LNCaP clone FGC (cell line): Measurements from ENCODE around the gene FAM168A.
"Not testable (repeated sequence)": the region's sequence is repeated elsewhere in the genome, so short reads cannot be mapped to it uniquely, and the experiment has no call there.

Experiments
- DNase-seq: peaks from one replicate; pipeline ENCODE4 v3.0.0-alpha.2; 2011; ENCODE audit warnings: low read depth
- H3K4me3 ChIP-seq: 2 replicates; pipeline ENCODE4 v1.5.1; 2011; ENCODE audit warnings: mild to moderate bottlenecking, low read depth, low read length, control low read depth
- CTCF ChIP-seq: IDR thresholded peaks from 2 replicates; pipeline ENCODE4 v1.5.1; 2012; ENCODE audit warnings: mild to moderate bottlenecking; ENCODE audit not compliant: control insufficient read depth, insufficient read depth; ENCODE audit errors: extremely low read depth

FAM168A gene

GRCh38 chr11:73454987-73455386 is 142.9 kb downstream of the FAM168A start:
- DNase-seq, result no peak
- no peak for TF ChIP-seq CTCF
- H3K4me3 ChIP-seq, result no peak overlapping the region

- TF ChIP-seq CTCF, result no peak
- DNase-seq, result no peak
Measured at GRCh38 chr11:73453562-73453961, 144.3 kb downstream of the FAM168A start.

GRCh38 chr11:73452726-73453125 is 145.2 kb downstream of the FAM168A start:
- no peak for TF ChIP-seq CTCF
- DNase-seq, result no peak
- no peak overlapping the region for H3K4me3 ChIP-seq

More at GRCh38 chr11:73453562-73453961, 144.3 kb downstream of the FAM168A start:
- no peak overlapping the region for H3K4me3 ChIP-seq

- no peak overlapping the region for H3K4me3 ChIP-seq
- no peak for DNase-seq
- TF ChIP-seq CTCF, result no peak
Measured at GRCh38 chr11:73451896-73452295, 146.0 kb downstream of the FAM168A start.

- no peak overlapping the region for H3K4me3 ChIP-seq
- no peak for TF ChIP-seq CTCF
- no peak for DNase-seq
Measured at GRCh38 chr11:73446766-73447165, 151.1 kb downstream of the FAM168A start.

- no peak for TF ChIP-seq CTCF
- no peak overlapping the region for H3K4me3 ChIP-seq
- DNase-seq, result no peak
Measured at GRCh38 chr11:73445980-73446379, 151.9 kb downstream of the FAM168A start.

- no peak for DNase-seq
Measured at GRCh38 chr11:73439002-73439843, 158.7 kb downstream of the FAM168A start.

GRCh38 chr11:73436859-73437258 is 161.1 kb downstream of the FAM168A start:
- DNase-seq, result not testable (repeated sequence)

More at GRCh38 chr11:73439002-73439843, 158.7 kb downstream of the FAM168A start:
- no peak for TF ChIP-seq CTCF
- no peak overlapping the region for H3K4me3 ChIP-seq

More at GRCh38 chr11:73436859-73437258, 161.1 kb downstream of the FAM168A start:
- H3K4me3 ChIP-seq, result not testable (repeated sequence)
